Fibroblast of lung (primary cell): ENCODE results near the gene LRRC49. TPM values are rescaled to one million over a fixed set of nuclear protein-coding genes. Genes with fewer than 3 reads are reported as not detected.
"Not testable (repeated sequence)": the region's sequence is repeated elsewhere in the genome, so short reads cannot be mapped to it uniquely, and the experiment has no call there.

Experiments used
- DNase-seq, 2 donors: peaks; one replicate each; pipeline versions ENCODE4 v3.0.0 to v3.0.0-alpha.2; 2010; ENCODE audit warnings: low read depth in 2 of 2
- H2AFZ ChIP-seq: 2 replicates; pipeline ENCODE4 v1.5.1; 2012; ENCODE audit warnings: low read length, control low read depth, inconsistent platforms
- H3K27ac ChIP-seq: 2 replicates; pipeline ENCODE4 v1.5.1; 2011; ENCODE audit warnings: low read length, control low read depth; ENCODE audit not compliant: insufficient read depth
- H3K27me3 ChIP-seq: 2 replicates; pipeline ENCODE4 v1.5.1; 2011; ENCODE audit warnings: mild to moderate bottlenecking, low read length; ENCODE audit not compliant: control insufficient read depth, insufficient read depth
- H3K36me3 ChIP-seq: 2 replicates; pipeline ENCODE4 v1.5.1; 2011; ENCODE audit warnings: low read length; ENCODE audit not compliant: control insufficient read depth, insufficient read depth
- H3K4me1 ChIP-seq: 2 replicates; pipeline ENCODE4 v1.5.1; 2011; ENCODE audit warnings: low read length; ENCODE audit not compliant: control insufficient read depth, insufficient read depth; ENCODE audit errors: extremely low read depth
- H3K4me2 ChIP-seq: 2 replicates; pipeline ENCODE4 v1.5.1; 2011; ENCODE audit warnings: low read length, control low read depth; ENCODE audit not compliant: insufficient read depth; ENCODE audit errors: extremely low read depth
- H3K4me3 ChIP-seq, 4 experiments: fragments of 200-600 bp in 1 of 4; sonication (generic) in 1 of 4; replicated peaks in 1 of 4; 2 replicates each; pipeline ENCODE4 v1.5.1; 2011 to 2016; ENCODE audit warnings: low read length in 4 of 4, low read depth in 3 of 4, mild to moderate bottlenecking in 3 of 4, control low read depth in 2 of 4, inconsistent platforms in 1 of 4, mixed read lengths in 1 of 4; ENCODE audit not compliant: insufficient read depth in 1 of 4; ENCODE audit errors: control extremely low read depth in 1 of 4
- H3K79me2 ChIP-seq: 2 replicates; pipeline ENCODE4 v1.5.1; 2012; ENCODE audit warnings: mild to moderate bottlenecking, low read length, inconsistent platforms; ENCODE audit not compliant: control insufficient read depth, insufficient read depth
- H3K9ac ChIP-seq: 2 replicates; pipeline ENCODE4 v1.5.1; 2011; ENCODE audit warnings: mild to moderate bottlenecking, low read length, control low read depth; ENCODE audit not compliant: insufficient read depth
- H3K9me3 ChIP-seq: 2 replicates; pipeline ENCODE4 v1.5.1; 2012; ENCODE audit warnings: low read depth, low read length; ENCODE audit not compliant: control insufficient read depth, insufficient read depth
- H4K20me1 ChIP-seq: 2 replicates; pipeline ENCODE4 v1.5.1; 2011; ENCODE audit warnings: low read length; ENCODE audit not compliant: control insufficient read depth, insufficient read depth; ENCODE audit errors: extremely low read depth
- CTCF ChIP-seq, 2 donors: IDR thresholded peaks in 1 of 2; conservative IDR thresholded peaks in 1 of 2; 1 replicate in 1 of 2; 2 replicates in 1 of 2; pipeline ENCODE4 v1.5.1; 2011 to 2012; ENCODE audit warnings: low read length in 2 of 2, control low read depth in 1 of 2, inconsistent platforms in 1 of 2, low read depth in 1 of 2, mild to moderate bottlenecking in 1 of 2
- EZH2 ChIP-seq: IDR thresholded peaks from 2 replicates; pipeline ENCODE4 v1.5.1; 2012; ENCODE audit warnings: low read length, control low read depth, mild to moderate bottlenecking; ENCODE audit errors: missing control alignments
- polyA plus RNA-seq, 2 donors: library from polyadenylated mRNA; depleted of rRNA in 1 of 2; stranded (reverse) in 1 of 2; unstranded in 1 of 2; fragments of >200 nt; gene quantifications; 2 replicates each; pipeline ENCODE4 v1.2.1, GENCODE V29; 2011 to 2012; ENCODE audit warnings: missing spikeins in 1 of 2
- total RNA-seq: library from RNA; depleted of rRNA; stranded (reverse); fragments of >200 nt; gene quantifications from 2 replicates; pipeline ENCODE4 v1.2.1, GENCODE V29; 2014

LRRC49 gene
- total and polyA plus RNA-seq, 2 donors (not counting 1 experiment from before 2014, with no cell fraction given), result 10.0 to 31.5 TPM

- Histone ChIP-seq H3K27me3 (no peaks in the 10 kb centered on the region), H2AFZ (no peak overlapping the region), H3K4me1 (peaks cover 3% of the 10 kb centered on the region), H3K36me3 (no peaks in the 10 kb centered on the region), H3K9ac (no peak overlapping the region), H3K27ac (no peak overlapping the region), H4K20me1 (no peaks in the 10 kb centered on the region), H3K79me2 (no peaks in the 10 kb centered on the region), H3K4me2 (no peak overlapping the region), H3K9me3 (no peaks in the 10 kb centered on the region), H3K4me3 (no peak overlapping the region)
- DNase-seq, result peak; percentile 41 to 65
- TF ChIP-seq CTCF (conservative IDR thresholded peaks at IDR 0.05 in 1 of 2, IDR thresholded peaks at IDR 0.05 in 1 of 2; ENCODE audit: low read depth in 1 of 2, low read length in 2 of 2) (no peak), EZH2 (no peak)
Measured at GRCh38 chr15:71002316-71002715, 109.7 kb downstream of the LRRC49 start.

GRCh38 chr15:71003319-71003718, 110.7 kb downstream of the LRRC49 start:
- peak; percentile 14 to 68 for DNase-seq
- H3K4me3 ChIP-seq, result no peak overlapping the region
- no peaks in the 10 kb centered on the region for H3K27me3 ChIP-seq
- TF ChIP-seq CTCF (conservative IDR thresholded peaks at IDR 0.05 in 1 of 2, IDR thresholded peaks at IDR 0.05 in 1 of 2; ENCODE audit: low read depth in 1 of 2, low read length in 2 of 2) (no peak), EZH2 (no peak)
- H3K9me3 ChIP-seq, result no peaks in the 10 kb centered on the region
- no peak overlapping the region for H3K9ac ChIP-seq
- peaks cover 3% of the 10 kb centered on the region for H3K4me1 ChIP-seq
- H3K27ac ChIP-seq, result no peak overlapping the region
- no peaks in the 10 kb centered on the region for H3K36me3 ChIP-seq
- H3K4me2 ChIP-seq, result no peak overlapping the region
- no peaks in the 10 kb centered on the region for H4K20me1 ChIP-seq
- no peak overlapping the region for H2AFZ ChIP-seq
- no peaks in the 10 kb centered on the region for H3K79me2 ChIP-seq

- not testable (repeated sequence) for H3K27ac ChIP-seq, H3K27me3 ChIP-seq, DNase-seq, H3K4me1 ChIP-seq, H2AFZ ChIP-seq, H3K79me2 ChIP-seq, H3K4me3 ChIP-seq, H3K36me3 ChIP-seq, H3K9me3 ChIP-seq, H3K4me2 ChIP-seq, H3K9ac ChIP-seq, H4K20me1 ChIP-seq
Measured at GRCh38 chr15:71004506-71004905, 111.9 kb downstream of the LRRC49 start.

GRCh38 chr15:71005895-71006294, 113.3 kb downstream of the LRRC49 start:
- no peak overlapping the region for H3K4me2 ChIP-seq
- no peak overlapping the region for H3K27ac ChIP-seq
- H3K9me3 ChIP-seq, result no peaks in the 10 kb centered on the region
- no peaks in the 10 kb centered on the region for H3K79me2 ChIP-seq
- H3K9ac ChIP-seq, result no peak overlapping the region
- no peaks in the 10 kb centered on the region for H4K20me1 ChIP-seq
- no peak for DNase-seq
- no peak overlapping the region for H2AFZ ChIP-seq
- H3K4me3 ChIP-seq, result no peak overlapping the region
- H3K36me3 ChIP-seq, result no peaks in the 10 kb centered on the region
- H3K4me1 ChIP-seq, result peaks cover 3% of the 10 kb centered on the region
- H3K27me3 ChIP-seq, result no peaks in the 10 kb centered on the region
- TF ChIP-seq CTCF (conservative IDR thresholded peaks at IDR 0.05 in 1 of 2, IDR thresholded peaks at IDR 0.05 in 1 of 2; ENCODE audit: low read depth in 1 of 2, low read length in 2 of 2) (no peak), EZH2 (no peak)
